ENCODE results near the gene ABCG1. TPM values are rescaled to one million over a fixed set of nuclear protein-coding genes. Genes with fewer than 3 reads are reported as not detected.
A peak's percentile ranks its signal among the peaks of the same experiment; 100 is the strongest.

The ABCG1 gene
- total and polyA plus RNA-seq, 11 donors, result 3.3 to 25.3 (median 13.5) TPM

DNA sequence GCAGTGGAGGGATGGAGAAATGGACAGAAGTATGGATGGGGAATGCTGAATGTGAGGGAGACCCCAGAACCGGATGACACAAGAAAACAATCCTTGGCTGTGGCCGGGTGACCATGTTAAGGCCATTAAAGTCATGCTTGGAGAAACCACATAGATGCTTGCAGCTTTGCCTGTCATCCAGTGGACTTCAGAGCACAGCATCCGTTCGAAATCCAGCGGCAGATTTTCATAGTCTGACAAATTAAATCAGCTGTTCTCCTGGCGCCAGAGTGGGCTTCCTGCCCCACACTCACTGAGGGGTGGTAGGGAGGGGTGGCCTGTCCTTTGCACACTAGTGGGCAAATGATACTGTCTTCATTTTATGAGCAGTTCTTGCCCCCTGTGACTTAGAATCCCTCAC is 35.1 kb downstream of the ABCG1 start:
- H3K27ac ChIP-seq, result no peak overlapping the region
- no peak for TF ChIP-seq POLR2A (IDR thresholded peaks at IDR 0.05)
- TF ChIP-seq, protein P1, sequence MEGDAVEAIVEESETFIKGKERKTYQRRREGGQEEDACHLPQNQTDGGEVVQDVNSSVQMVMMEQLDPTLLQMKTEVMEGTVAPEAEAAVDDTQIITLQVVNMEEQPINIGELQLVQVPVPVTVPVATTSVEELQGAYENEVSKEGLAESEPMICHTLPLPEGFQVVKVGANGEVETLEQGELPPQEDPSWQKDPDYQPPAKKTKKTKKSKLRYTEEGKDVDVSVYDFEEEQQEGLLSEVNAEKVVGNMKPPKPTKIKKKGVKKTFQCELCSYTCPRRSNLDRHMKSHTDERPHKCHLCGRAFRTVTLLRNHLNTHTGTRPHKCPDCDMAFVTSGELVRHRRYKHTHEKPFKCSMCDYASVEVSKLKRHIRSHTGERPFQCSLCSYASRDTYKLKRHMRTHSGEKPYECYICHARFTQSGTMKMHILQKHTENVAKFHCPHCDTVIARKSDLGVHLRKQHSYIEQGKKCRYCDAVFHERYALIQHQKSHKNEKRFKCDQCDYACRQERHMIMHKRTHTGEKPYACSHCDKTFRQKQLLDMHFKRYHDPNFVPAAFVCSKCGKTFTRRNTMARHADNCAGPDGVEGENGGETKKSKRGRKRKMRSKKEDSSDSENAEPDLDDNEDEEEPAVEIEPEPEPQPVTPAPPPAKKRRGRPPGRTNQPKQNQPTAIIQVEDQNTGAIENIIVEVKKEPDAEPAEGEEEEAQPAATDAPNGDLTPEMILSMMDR (IDR thresholded peaks at IDR 0.05), result no peak
- WGBS, 4 donors, result 63 to 76% (median 71%) methylated on average over 6 of the region's 6 CpGs
- DNase-seq, result peak in 1 of 5 donors; percentile 6
- H3K9me3 ChIP-seq, result no peaks in the 10 kb centered on the region
- peaks cover 0 to 43% (median 8%) of the 10 kb centered on the region in 12 donors for H3K4me1 ChIP-seq
- H3K27me3 ChIP-seq, result no peaks in the 10 kb centered on the region
- H3K4me3 ChIP-seq, result no peak overlapping the region
- ATAC-seq, result no peak
- H3K36me3 ChIP-seq, result no peaks in the 10 kb centered on the region
- intact Hi-C loops (cut with DNase I), result loop anchor here in 2 of 10 donors (10.0 kb wide), 2 partner anchors 89 to 99 kb away; no protein-coding TSS in a partner anchor

DNA sequence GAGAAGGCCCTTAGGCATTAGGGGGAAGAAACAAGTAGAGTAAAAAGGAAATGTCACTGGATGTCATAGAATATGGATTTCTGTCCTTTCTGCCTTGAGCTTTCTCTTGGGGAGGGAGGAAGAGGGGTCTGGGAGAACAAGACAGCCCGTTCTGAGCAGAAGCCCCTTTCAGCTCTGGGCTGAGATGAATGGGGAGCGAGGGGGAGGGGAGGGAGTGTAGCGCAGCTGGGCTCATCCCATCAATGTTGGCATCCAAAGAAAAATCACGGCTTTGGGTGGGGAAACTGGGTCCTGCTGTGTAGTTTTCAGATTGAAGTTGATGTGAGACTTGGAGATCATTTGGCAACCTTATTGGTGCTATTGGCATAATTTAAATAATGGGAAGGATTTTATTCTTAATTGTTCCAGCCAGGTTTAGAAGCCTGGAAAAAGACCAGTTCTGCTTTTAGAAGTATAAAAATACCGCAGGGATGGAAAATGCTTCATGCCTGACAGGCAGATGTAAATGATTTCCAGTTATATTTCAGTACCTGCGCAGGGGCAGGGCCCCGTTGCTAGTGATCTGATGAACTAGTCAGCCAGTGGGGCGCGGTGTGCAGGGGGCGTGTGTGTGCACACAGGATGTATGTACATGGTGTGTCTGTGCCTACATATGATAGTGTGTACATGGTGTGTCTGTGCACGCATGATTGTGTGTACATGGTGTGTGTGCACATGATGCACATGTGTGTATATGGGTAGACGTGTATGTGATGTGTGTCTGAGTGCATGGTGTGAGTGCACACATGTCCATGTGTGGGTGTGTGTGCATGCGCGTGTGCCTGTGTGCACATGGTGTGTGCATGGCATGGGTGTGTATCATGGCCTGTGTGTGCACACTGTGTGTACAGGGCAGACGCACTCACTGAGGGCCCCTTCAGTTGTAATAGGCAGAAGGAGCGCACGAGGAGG is 36.0 kb downstream of the ABCG1 start:
- Histone ChIP-seq H3K4me3 (no peak overlapping the region), H3K36me3 (no peaks in the 10 kb centered on the region), H3K27me3 (no peaks in the 10 kb centered on the region), H3K4me1 (peaks cover 2 to 51% (median 14%) of the 10 kb centered on the region in 12 donors), H3K9me3 (no peaks in the 10 kb centered on the region), H3K27ac (no peak overlapping the region)
- intact Hi-C loops (cut with DNase I), result loop anchor here in 9 of 10 donors (5.0 to 10.0 kb wide), 6 partner anchors 33 to 108 kb away; no protein-coding TSS in a partner anchor
- ATAC-seq (no peak), DNase-seq (peak in 2 of 5 donors; percentile 17 to 27)
- WGBS, 4 donors, result 90 to 93% (median 91%) methylated on average over 17 of the region's 17 CpGs
- TF ChIP-seq, protein P1 (IDR thresholded peaks at IDR 0.05), result no peak
- no peak for TF ChIP-seq POLR2A (IDR thresholded peaks at IDR 0.05)

DNA sequence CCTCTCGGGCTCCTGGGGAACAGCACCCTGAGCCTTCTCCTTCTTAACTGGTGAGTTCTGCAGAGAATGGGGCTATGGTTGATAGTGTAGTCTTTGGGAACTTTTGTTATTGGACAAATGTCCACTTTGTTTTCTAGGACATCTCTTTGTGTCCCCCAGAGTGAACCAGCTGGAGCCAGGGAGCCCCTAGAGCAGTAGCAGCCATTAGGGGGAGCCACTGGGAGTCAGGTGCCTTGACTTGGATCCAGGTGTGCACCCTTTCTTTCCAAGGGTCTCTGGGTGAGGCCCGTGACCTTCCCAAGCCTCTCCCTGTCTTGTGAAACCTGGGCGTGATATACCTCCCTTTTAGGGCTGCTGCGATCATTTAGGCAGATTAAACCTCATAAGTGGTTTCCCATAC is 36.9 kb downstream of the ABCG1 start:
- no peak for TF ChIP-seq POLR2A (IDR thresholded peaks at IDR 0.05)
- TF ChIP-seq, protein P1 (IDR thresholded peaks at IDR 0.05), result peak in 1 of 12 donors; percentile 11
- ATAC-seq (no peak), DNase-seq (peak in 2 of 5 donors; percentile 3 to 26)
- intact Hi-C loops (cut with DNase I), result loop anchor here in 9 of 10 donors (5.0 to 10.0 kb wide), 6 partner anchors 34 to 109 kb away; no protein-coding TSS in a partner anchor
- H3K27ac ChIP-seq, result no peak overlapping the region
- H3K27me3 ChIP-seq, result no peaks in the 10 kb centered on the region
- H3K9me3 ChIP-seq, result no peaks in the 10 kb centered on the region
- H3K4me3 ChIP-seq, result no peak overlapping the region
- no peaks in the 10 kb centered on the region for H3K36me3 ChIP-seq
- WGBS, 4 donors, result 98 to 100% (median 99%) methylated on average over 1 to 4 of the region's 4 CpGs
- H3K4me1 ChIP-seq, result peaks cover 2 to 50% (median 14%) of the 10 kb centered on the region in 12 donors

DNA sequence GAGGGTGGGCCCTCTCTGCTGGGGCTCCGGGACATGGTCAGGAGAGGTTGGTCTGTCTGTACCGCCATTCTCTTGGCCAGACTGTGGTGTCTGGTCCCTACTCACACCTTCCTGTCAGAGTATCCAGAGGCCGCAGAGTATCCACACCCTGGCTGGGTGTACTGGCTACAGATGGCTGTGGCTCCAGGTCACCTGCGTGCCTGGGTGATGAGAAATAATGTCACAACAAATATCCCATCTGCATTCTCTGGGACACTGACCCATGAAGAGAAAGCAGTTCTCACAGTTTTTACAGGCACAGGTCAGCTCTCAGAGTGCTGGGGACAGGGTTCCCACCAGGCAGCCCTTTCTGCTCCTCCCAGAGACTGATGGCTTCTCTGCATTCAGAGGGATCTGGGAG is 37.4 kb downstream of the ABCG1 start:
- Histone ChIP-seq H3K36me3 (no peaks in the 10 kb centered on the region), H3K27ac (no peak overlapping the region), H3K4me1 (peaks cover 2 to 55% (median 14%) of the 10 kb centered on the region in 12 donors), H3K27me3 (no peaks in the 10 kb centered on the region), H3K4me3 (no peak overlapping the region), H3K9me3 (no peaks in the 10 kb centered on the region)
- intact Hi-C loops (cut with DNase I), result loop anchor here in 9 of 10 donors (5.0 to 10.0 kb wide), 6 partner anchors 34 to 109 kb away; no protein-coding TSS in a partner anchor
- DNase-seq, result peak in 2 of 5 donors; percentile 20
- no peak for TF ChIP-seq POLR2A (IDR thresholded peaks at IDR 0.05)
- TF ChIP-seq, protein P1 (IDR thresholded peaks at IDR 0.05), result no peak
- ATAC-seq, result no peak
- WGBS, 4 donors, result 84 to 100% (median 96%) methylated on average over 1 to 4 of the region's 4 CpGs

Measured in heart left ventricle (tissue), 16 donors.